22Rv1 (cell line): ENCODE results near the gene ECM2.

ENCODE experiments used
- ZFX ChIP-seq: fragments of 450-650 bp; IDR thresholded peaks from 2 replicates; pipeline ENCODE4 v1.6.1; 2017; ENCODE audit warnings: antibody characterized with exemption, borderline replicate concordance
- TF ChIP-seq, protein P1 (sequence below): fragments of 450-650 bp; IDR thresholded peaks from 2 replicates; pipeline ENCODE4 v1.5.1; 2017; ENCODE audit warnings: mild to moderate bottlenecking

- TF ChIP-seq, protein P1, sequence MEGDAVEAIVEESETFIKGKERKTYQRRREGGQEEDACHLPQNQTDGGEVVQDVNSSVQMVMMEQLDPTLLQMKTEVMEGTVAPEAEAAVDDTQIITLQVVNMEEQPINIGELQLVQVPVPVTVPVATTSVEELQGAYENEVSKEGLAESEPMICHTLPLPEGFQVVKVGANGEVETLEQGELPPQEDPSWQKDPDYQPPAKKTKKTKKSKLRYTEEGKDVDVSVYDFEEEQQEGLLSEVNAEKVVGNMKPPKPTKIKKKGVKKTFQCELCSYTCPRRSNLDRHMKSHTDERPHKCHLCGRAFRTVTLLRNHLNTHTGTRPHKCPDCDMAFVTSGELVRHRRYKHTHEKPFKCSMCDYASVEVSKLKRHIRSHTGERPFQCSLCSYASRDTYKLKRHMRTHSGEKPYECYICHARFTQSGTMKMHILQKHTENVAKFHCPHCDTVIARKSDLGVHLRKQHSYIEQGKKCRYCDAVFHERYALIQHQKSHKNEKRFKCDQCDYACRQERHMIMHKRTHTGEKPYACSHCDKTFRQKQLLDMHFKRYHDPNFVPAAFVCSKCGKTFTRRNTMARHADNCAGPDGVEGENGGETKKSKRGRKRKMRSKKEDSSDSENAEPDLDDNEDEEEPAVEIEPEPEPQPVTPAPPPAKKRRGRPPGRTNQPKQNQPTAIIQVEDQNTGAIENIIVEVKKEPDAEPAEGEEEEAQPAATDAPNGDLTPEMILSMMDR: no peak
- no peak for TF ChIP-seq ZFX
These were observed 28.3 kb downstream of the ECM2 start for GRCh38 chr9:92507496-92507895.
